Measurements from ENCODE around the gene TLL1. TPM values are rescaled to one million over a fixed set of nuclear protein-coding genes. Genes with fewer than 3 reads are reported as not detected.

The TLL1 gene
- total RNA-seq, 1 experiment from 2014 or later: 0.46 TPM

GRCh38 chr4:166049036-166049435 lies 176.0 kb downstream of the TLL1 start:
- intact Hi-C loops (cut with micrococcal nuclease; ENCODE audit: unreplicated experiment): no loop called here
- TF ChIP-seq CTCF (conservative IDR thresholded peaks at IDR 0.05) (no peak), EZH2 (IDR thresholded peaks at IDR 0.05; ENCODE audit: low read depth) (no peak)
- H4K20me1 ChIP-seq (ENCODE audit: insufficient read depth): no peaks in the 10 kb centered on the region
- no peaks in the 10 kb centered on the region for H3K9me2 ChIP-seq (ENCODE audit: insufficient read depth)
- no peak overlapping the region for H3K27ac ChIP-seq
- no peak for DNase-seq
- ChIA-PET POLR2A (ENCODE audit: unreplicated experiment) (no interaction called here), CTCF (no interaction called here)
- no peaks in the 10 kb centered on the region for H3K27me3 ChIP-seq (ENCODE audit: insufficient read depth, low read depth)
- H3K79me2 ChIP-seq (ENCODE audit: low read depth): no peaks in the 10 kb centered on the region
- no peaks in the 10 kb centered on the region for H3K36me3 ChIP-seq (ENCODE audit: low read depth)
- H2AFZ ChIP-seq: no peak overlapping the region
- no peak overlapping the region for H3K4me3 ChIP-seq
- no peaks in the 10 kb centered on the region for H3K4me1 ChIP-seq (replicated peaks; ENCODE audit: insufficient read depth)
- BruUV-seq (replicated peaks): no TSS peak
- no peaks in the 10 kb centered on the region for H3F3A ChIP-seq (ENCODE audit: insufficient read depth, low read depth)
- H3K4me2 ChIP-seq: no peak overlapping the region
- H3K9me3 ChIP-seq (ENCODE audit: insufficient read depth, low read depth): no peaks in the 10 kb centered on the region

DNA sequence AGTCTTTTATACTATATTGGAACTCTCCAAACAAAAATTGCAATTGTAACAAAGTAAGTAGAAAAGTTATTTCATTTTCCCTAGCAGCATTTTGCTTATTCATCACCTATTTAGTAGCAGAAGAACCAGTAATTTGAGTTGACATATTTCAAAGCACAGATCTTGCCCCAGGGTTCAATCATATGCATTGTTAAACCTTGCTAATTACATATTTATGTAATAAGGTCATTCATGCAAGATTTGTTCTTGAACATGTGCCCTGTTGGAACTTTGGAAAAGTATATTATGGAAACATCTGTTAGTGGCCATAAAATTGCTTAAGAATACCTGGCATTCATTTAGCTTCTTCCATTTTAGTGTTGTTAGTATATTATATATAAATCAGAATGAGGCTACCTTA lies 191.7 kb downstream of the TLL1 start:
- Histone ChIP-seq H3K79me2 (ENCODE audit: low read depth) (no peaks in the 10 kb centered on the region), H2AFZ (no peak overlapping the region), H3K4me2 (no peak overlapping the region), H4K20me1 (ENCODE audit: insufficient read depth) (no peaks in the 10 kb centered on the region), H3K27ac (no peak overlapping the region), H3K27me3 (ENCODE audit: insufficient read depth, low read depth) (no peaks in the 10 kb centered on the region), H3F3A (ENCODE audit: insufficient read depth, low read depth) (no peaks in the 10 kb centered on the region), H3K9me2 (ENCODE audit: insufficient read depth) (no peaks in the 10 kb centered on the region), H3K36me3 (ENCODE audit: low read depth) (no peaks in the 10 kb centered on the region), H3K9me3 (ENCODE audit: insufficient read depth, low read depth) (no peaks in the 10 kb centered on the region), H3K4me3 (no peak overlapping the region), H3K4me1 (replicated peaks; ENCODE audit: insufficient read depth) (peaks cover 10% of the 10 kb centered on the region)
- intact Hi-C loops (cut with micrococcal nuclease; ENCODE audit: unreplicated experiment): loop anchor here (5.0 kb wide), 1 partner anchor 192 kb away; the partner anchor contains the start of gene TLL1
- TF ChIP-seq CTCF (conservative IDR thresholded peaks at IDR 0.05): no peak
- no peak for TF ChIP-seq EZH2 (IDR thresholded peaks at IDR 0.05; ENCODE audit: low read depth)
- ChIA-PET CTCF (no interaction called here), POLR2A (ENCODE audit: unreplicated experiment) (no interaction called here)
- peak in 1 of 2 experiments; percentile 42 for DNase-seq
- no TSS peak for BruUV-seq (replicated peaks)

- CTCF ChIA-PET: no interaction called here
- Histone ChIP-seq H3F3A (ENCODE audit: insufficient read depth, low read depth) (no peaks in the 10 kb centered on the region), H3K4me2 (no peak overlapping the region), H2AFZ (no peak overlapping the region), H3K9me3 (ENCODE audit: insufficient read depth, low read depth) (no peaks in the 10 kb centered on the region), H3K4me3 (no peak overlapping the region), H3K79me2 (ENCODE audit: low read depth) (no peaks in the 10 kb centered on the region), H3K36me3 (ENCODE audit: low read depth) (no peaks in the 10 kb centered on the region), H4K20me1 (ENCODE audit: insufficient read depth) (no peaks in the 10 kb centered on the region), H3K9me2 (ENCODE audit: insufficient read depth) (no peaks in the 10 kb centered on the region), H3K4me1 (replicated peaks; ENCODE audit: insufficient read depth) (peaks cover 10% of the 10 kb centered on the region), H3K27me3 (ENCODE audit: insufficient read depth, low read depth) (no peaks in the 10 kb centered on the region), H3K27ac (no peak overlapping the region)
- BruUV-seq (replicated peaks): no TSS peak
- no peak for TF ChIP-seq CTCF (conservative IDR thresholded peaks at IDR 0.05)
- no peak for TF ChIP-seq EZH2 (IDR thresholded peaks at IDR 0.05; ENCODE audit: low read depth)
- peak in 1 of 2 experiments; percentile 0 for DNase-seq
- intact Hi-C loops (cut with micrococcal nuclease; ENCODE audit: unreplicated experiment): loop anchor here (5.0 kb wide), 1 partner anchor 193 kb away; the partner anchor contains the start of gene TLL1
- POLR2A ChIA-PET (ENCODE audit: unreplicated experiment): no interaction called here
These were observed 192.3 kb downstream of the TLL1 start for GRCh38 chr4:166065324-166065723.

Data from PC-9 (cell line).